Measurements from ENCODE around the gene APBA3.
"Not testable (repeated sequence)": the region's sequence is repeated elsewhere in the genome, so short reads cannot be mapped to it uniquely, and the experiment has no call there.

- not testable (repeated sequence) for TF ChIP-seq ZBTB8A (tag by site-specific recombination; IDR thresholded peaks at IDR 0.05); KLF7 (tag by site-specific recombination; IDR thresholded peaks at IDR 0.05; ENCODE audit: borderline replicate concordance); CTCF (tag by site-specific recombination; IDR thresholded peaks at IDR 0.05); ZNF561 (tag by site-specific recombination; IDR thresholded peaks at IDR 0.05; ENCODE audit: borderline replicate concordance); ZNF174 (tag by site-specific recombination; IDR thresholded peaks at IDR 0.05); ELK4 (IDR thresholded peaks at IDR 0.05; ENCODE audit: borderline replicate concordance, low read depth, low read length); MEIS1 (CRISPR knock-in tag; IDR thresholded peaks at IDR 0.05; ENCODE audit: borderline replicate concordance)
Measured at GRCh38 chr19:3757705-3758104, 3.8 kb downstream of the APBA3 start.

Data from HEK293 (cell line).